Peyer's patch (tissue), 4 donors: ENCODE results near the gene MUC3A.
"Not testable (repeated sequence)": the region's sequence is repeated elsewhere in the genome, so short reads cannot be mapped to it uniquely, and the experiment has no call there.

ENCODE experiments used
- CTCF ChIP-seq, 6 experiments: fragments of 450-650 bp in 4 of 6; fragments of 200-600 bp in 2 of 6; sonication (generic) in 1 of 6; IDR thresholded peaks; one replicate each; pipeline ENCODE4 v1.5.1; 2017 to 2019; ENCODE audit warnings: antibody characterized with exemption in 6 of 6, mild to moderate bottlenecking in 3 of 6, moderate library complexity in 1 of 6
- POLR2A ChIP-seq, 2 donors: fragments of 450-650 bp; IDR thresholded peaks; one replicate each; pipeline ENCODE4 v1.5.1; 2017; ENCODE audit warnings: antibody characterized with exemption in 2 of 2, mild to moderate bottlenecking in 2 of 2, moderate library complexity in 2 of 2

GRCh38 chr7:100910443-100910842 lies 38.9 kb upstream of the MUC3A start:
- TF ChIP-seq POLR2A (IDR thresholded peaks at IDR 0.05) = peak in 1 of 2 donors; percentile 46
- TF ChIP-seq CTCF (IDR thresholded peaks at IDR 0.05) = not testable (repeated sequence)
